Measurements from ENCODE around the gene CACNG7.

Gene CACNG7

GRCh38 chr19:53882391-53883050 is 26.6 kb upstream of the CACNG7 start:
- Histone ChIP-seq H4K20me1 (ENCODE audit: insufficient read depth) (no peaks in the 10 kb centered on the region), H3K4me1 (ENCODE audit: low read depth, poor library complexity, severe bottlenecking) (no peaks in the 10 kb centered on the region), H3K4me2 (no peak overlapping the region), H3K9ac (no peak overlapping the region), H2AFZ (ENCODE audit: low read depth) (no peak overlapping the region), H3K79me2 (ENCODE audit: insufficient read depth, low read depth) (no peaks in the 10 kb centered on the region), H3K27me3 (ENCODE audit: insufficient read depth, low read depth) (peaks cover 12% of the 10 kb centered on the region; the same call in 1 of the 2 replicates), H3K27ac (no peak overlapping the region), H3K4me3 (IDR thresholded peaks at IDR 0.05; ENCODE audit: insufficient read depth, low read depth, low read length) (no peak overlapping the region), H3K36me3 (ENCODE audit: insufficient read depth) (no peaks in the 10 kb centered on the region)
- TF ChIP-seq CTCF (conservative IDR thresholded peaks at IDR 0.05; ENCODE audit: low read depth, low read length) = no peak

GRCh38 chr19:53883231-53883661 is 25.8 kb upstream of the CACNG7 start:
- Histone ChIP-seq H3K27ac (no peak overlapping the region), H4K20me1 (ENCODE audit: insufficient read depth) (no peaks in the 10 kb centered on the region), H3K4me3 (IDR thresholded peaks at IDR 0.05; ENCODE audit: insufficient read depth, low read depth, low read length) (no peak overlapping the region), H3K9ac (no peak overlapping the region), H3K79me2 (ENCODE audit: insufficient read depth, low read depth) (no peaks in the 10 kb centered on the region), H3K36me3 (ENCODE audit: insufficient read depth) (no peaks in the 10 kb centered on the region), H3K4me1 (ENCODE audit: low read depth, poor library complexity, severe bottlenecking) (no peaks in the 10 kb centered on the region), H2AFZ (ENCODE audit: low read depth) (no peak overlapping the region), H3K4me2 (no peak overlapping the region), H3K27me3 (ENCODE audit: insufficient read depth, low read depth) (peaks cover 8% of the 10 kb centered on the region; the same call in 1 of the 2 replicates)
- no peak for TF ChIP-seq CTCF (conservative IDR thresholded peaks at IDR 0.05; ENCODE audit: low read depth, low read length)

- Histone ChIP-seq H2AFZ (ENCODE audit: low read depth) (no peak overlapping the region), H3K4me1 (ENCODE audit: low read depth, poor library complexity, severe bottlenecking) (no peaks in the 10 kb centered on the region), H3K27ac (no peak overlapping the region), H3K36me3 (ENCODE audit: insufficient read depth) (no peaks in the 10 kb centered on the region), H3K4me3 (IDR thresholded peaks at IDR 0.05; ENCODE audit: insufficient read depth, low read depth, low read length) (no peak overlapping the region), H4K20me1 (ENCODE audit: insufficient read depth) (no peaks in the 10 kb centered on the region), H3K4me2 (no peak overlapping the region), H3K27me3 (ENCODE audit: insufficient read depth, low read depth) (peaks cover 7% of the 10 kb centered on the region; the same call in 1 of the 2 replicates), H3K79me2 (ENCODE audit: insufficient read depth, low read depth) (no peaks in the 10 kb centered on the region), H3K9ac (no peak overlapping the region)
- TF ChIP-seq CTCF (conservative IDR thresholded peaks at IDR 0.05; ENCODE audit: low read depth, low read length) = no peak
Measured at GRCh38 chr19:53883741-53884140, 25.3 kb upstream of the CACNG7 start.

GRCh38 chr19:53884256-53884655 is 24.8 kb upstream of the CACNG7 start:
- Histone ChIP-seq H3K9ac (no peak overlapping the region), H3K4me3 (IDR thresholded peaks at IDR 0.05; ENCODE audit: insufficient read depth, low read depth, low read length) (no peak overlapping the region), H3K79me2 (ENCODE audit: insufficient read depth, low read depth) (no peaks in the 10 kb centered on the region), H3K27ac (no peak overlapping the region), H3K4me2 (no peak overlapping the region), H2AFZ (ENCODE audit: low read depth) (no peak overlapping the region), H3K27me3 (ENCODE audit: insufficient read depth, low read depth) (peaks cover 7% of the 10 kb centered on the region; the same call in 1 of the 2 replicates), H3K4me1 (ENCODE audit: low read depth, poor library complexity, severe bottlenecking) (no peaks in the 10 kb centered on the region), H4K20me1 (ENCODE audit: insufficient read depth) (no peaks in the 10 kb centered on the region), H3K36me3 (ENCODE audit: insufficient read depth) (no peaks in the 10 kb centered on the region)
- TF ChIP-seq CTCF (conservative IDR thresholded peaks at IDR 0.05; ENCODE audit: low read depth, low read length) = no peak

All from KMS-11 (cell line).